ENCODE measurements around the gene TBC1D2B. TPM values are rescaled to one million over a fixed set of nuclear protein-coding genes. Genes with fewer than 3 reads are reported as not detected.

Gene TBC1D2B
- total and polyA plus RNA-seq, 2 of the 4 experiments (the other 2 are of a cell fraction) = 17.7 to 28.3 TPM

DNA sequence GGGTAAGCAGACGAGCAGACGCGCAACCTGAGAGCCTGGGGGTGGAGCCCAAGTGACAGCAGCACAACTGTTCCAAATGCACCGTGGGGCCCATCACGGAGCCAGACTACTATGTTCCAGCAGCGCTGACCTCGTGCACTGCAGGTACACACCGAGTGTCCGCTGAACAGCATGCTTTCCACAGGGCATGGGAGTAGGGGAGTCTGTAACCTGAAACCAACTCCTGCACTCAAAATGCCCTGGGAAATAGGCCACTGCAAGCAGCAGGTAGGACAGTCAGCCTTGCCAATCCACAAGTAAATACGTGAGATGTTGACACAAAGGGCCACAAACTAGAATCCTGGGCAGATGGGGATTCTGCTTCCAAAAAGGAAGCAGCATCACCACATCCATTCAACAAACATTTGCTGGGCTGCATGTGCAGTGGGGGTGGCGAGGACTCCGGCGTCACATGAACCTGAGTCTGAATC is 73.9 kb downstream of the TBC1D2B start:
- Histone ChIP-seq H2AK9ac (replicated peaks; ENCODE audit: low read depth, low read length, poor library complexity) (no peak overlapping the region), H3K79me1 (ENCODE audit: low read depth in 1 of 2, low read length in 2 of 2) (peaks cover 15 to 64% of the 10 kb centered on the region in 2 experiments; a peak in 3 of 4 replicates), H3K27me3 (ENCODE audit: control insufficient read depth, insufficient read depth, low read length) (no peaks in the 10 kb centered on the region), H2BK5ac (ENCODE audit: low read depth, low read length, poor library complexity, severe bottlenecking) (no peak overlapping the region), H3K9me3 (ENCODE audit: control insufficient read depth, insufficient read depth, low read length) (no peaks in the 10 kb centered on the region), H3K4me1 (ENCODE audit: control insufficient read depth, insufficient read depth, low read length) (peaks cover 18% of the 10 kb centered on the region), H3K9ac (ENCODE audit: low read depth, low read length) (no peak overlapping the region), H4K91ac (ENCODE audit: insufficient read depth, low read depth, low read length) (no peak overlapping the region), H3K27ac (ENCODE audit: insufficient read depth, low read length) (no peak overlapping the region), H2BK15ac (ENCODE audit: low read depth, low read length) (no peak overlapping the region), H3K4me2 (ENCODE audit: low read depth, low read length) (no peak overlapping the region), H3K36me3 (ENCODE audit: control insufficient read depth, insufficient read depth, low read length) (peaks cover 64% of the 10 kb centered on the region), H4K8ac (ENCODE audit: low read depth in 2 of 2, low read length in 2 of 2) (no peak overlapping the region), H2BK120ac (ENCODE audit: low read depth, low read length) (no peak overlapping the region), H2BK20ac (ENCODE audit: low read depth, low read length) (no peak overlapping the region), H3K56ac (ENCODE audit: extremely low read depth, insufficient read depth, low read length) (no peak overlapping the region), H2AK5ac (ENCODE audit: low read depth, low read length) (no peak overlapping the region), H3K23ac (ENCODE audit: low read depth, low read length) (no peak overlapping the region), H3K14ac (replicated peaks; ENCODE audit: low read depth, low read length) (no peak overlapping the region), H3K4ac (ENCODE audit: low read depth, low read length) (no peak overlapping the region), H3K4me3 (ENCODE audit: insufficient read depth, low read depth, low read length) (no peak overlapping the region), H4K20me1 (ENCODE audit: insufficient read depth, low read length) (peaks cover 54% of the 10 kb centered on the region), H2AFZ (replicated peaks; ENCODE audit: low read length, poor library complexity) (no peak overlapping the region), H3K18ac (ENCODE audit: low read depth, low read length) (no peak overlapping the region), H4K5ac (ENCODE audit: low read depth, low read length) (no peak overlapping the region), H3K9me1 (ENCODE audit: insufficient read depth, low read length) (peaks cover 14% of the 10 kb centered on the region)
- in situ Hi-C loops (cut with MboI; ENCODE audit: low sequenced_read_pairs) = no loop called here
- intact Hi-C loops (cut with micrococcal nuclease) = loop anchor here (2.0 kb wide), 1 partner anchor 105 kb away; no protein-coding TSS in a partner anchor
- TF ChIP-seq NFE2L2 (IDR thresholded peaks at IDR 0.05; ENCODE audit: low read depth, low read length) = no peak
- TF ChIP-seq BHLHE40 (IDR thresholded peaks at IDR 0.05; ENCODE audit: low read depth, low read length) = no peak
- no peak for TF ChIP-seq CEBPB (IDR thresholded peaks at IDR 0.05; ENCODE audit: low read depth, low read length)
- TF ChIP-seq MXI1 (IDR thresholded peaks at IDR 0.05; ENCODE audit: borderline replicate concordance, low read depth, low read length) = no peak
- TF ChIP-seq SMC3 (IDR thresholded peaks at IDR 0.05; ENCODE audit: low read depth, low read length) = no peak
- TF ChIP-seq, protein P1, sequence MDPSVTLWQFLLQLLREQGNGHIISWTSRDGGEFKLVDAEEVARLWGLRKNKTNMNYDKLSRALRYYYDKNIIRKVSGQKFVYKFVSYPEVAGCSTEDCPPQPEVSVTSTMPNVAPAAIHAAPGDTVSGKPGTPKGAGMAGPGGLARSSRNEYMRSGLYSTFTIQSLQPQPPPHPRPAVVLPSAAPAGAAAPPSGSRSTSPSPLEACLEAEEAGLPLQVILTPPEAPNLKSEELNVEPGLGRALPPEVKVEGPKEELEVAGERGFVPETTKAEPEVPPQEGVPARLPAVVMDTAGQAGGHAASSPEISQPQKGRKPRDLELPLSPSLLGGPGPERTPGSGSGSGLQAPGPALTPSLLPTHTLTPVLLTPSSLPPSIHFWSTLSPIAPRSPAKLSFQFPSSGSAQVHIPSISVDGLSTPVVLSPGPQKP (IDR thresholded peaks at IDR 0.05; ENCODE audit: borderline replicate concordance, low read depth, low read length) = no peak
- TF ChIP-seq MAZ (IDR thresholded peaks at IDR 0.05; ENCODE audit: borderline replicate concordance, low read depth, low read length) = no peak
- TF ChIP-seq CHD1 (IDR thresholded peaks at IDR 0.05; ENCODE audit: low read depth, low read length) = no peak
- no peak for TF ChIP-seq FOS (IDR thresholded peaks at IDR 0.05; ENCODE audit: low read depth, low read length)
- TF ChIP-seq, protein P2, sequence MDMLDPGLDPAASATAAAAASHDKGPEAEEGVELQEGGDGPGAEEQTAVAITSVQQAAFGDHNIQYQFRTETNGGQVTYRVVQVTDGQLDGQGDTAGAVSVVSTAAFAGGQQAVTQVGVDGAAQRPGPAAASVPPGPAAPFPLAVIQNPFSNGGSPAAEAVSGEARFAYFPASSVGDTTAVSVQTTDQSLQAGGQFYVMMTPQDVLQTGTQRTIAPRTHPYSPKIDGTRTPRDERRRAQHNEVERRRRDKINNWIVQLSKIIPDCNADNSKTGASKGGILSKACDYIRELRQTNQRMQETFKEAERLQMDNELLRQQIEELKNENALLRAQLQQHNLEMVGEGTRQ (IDR thresholded peaks at IDR 0.05; ENCODE audit: low read depth, low read length) = no peak
- TF ChIP-seq RFX5 (IDR thresholded peaks at IDR 0.05; ENCODE audit: low read depth, low read length) = no peak
- TF ChIP-seq, protein P3, sequence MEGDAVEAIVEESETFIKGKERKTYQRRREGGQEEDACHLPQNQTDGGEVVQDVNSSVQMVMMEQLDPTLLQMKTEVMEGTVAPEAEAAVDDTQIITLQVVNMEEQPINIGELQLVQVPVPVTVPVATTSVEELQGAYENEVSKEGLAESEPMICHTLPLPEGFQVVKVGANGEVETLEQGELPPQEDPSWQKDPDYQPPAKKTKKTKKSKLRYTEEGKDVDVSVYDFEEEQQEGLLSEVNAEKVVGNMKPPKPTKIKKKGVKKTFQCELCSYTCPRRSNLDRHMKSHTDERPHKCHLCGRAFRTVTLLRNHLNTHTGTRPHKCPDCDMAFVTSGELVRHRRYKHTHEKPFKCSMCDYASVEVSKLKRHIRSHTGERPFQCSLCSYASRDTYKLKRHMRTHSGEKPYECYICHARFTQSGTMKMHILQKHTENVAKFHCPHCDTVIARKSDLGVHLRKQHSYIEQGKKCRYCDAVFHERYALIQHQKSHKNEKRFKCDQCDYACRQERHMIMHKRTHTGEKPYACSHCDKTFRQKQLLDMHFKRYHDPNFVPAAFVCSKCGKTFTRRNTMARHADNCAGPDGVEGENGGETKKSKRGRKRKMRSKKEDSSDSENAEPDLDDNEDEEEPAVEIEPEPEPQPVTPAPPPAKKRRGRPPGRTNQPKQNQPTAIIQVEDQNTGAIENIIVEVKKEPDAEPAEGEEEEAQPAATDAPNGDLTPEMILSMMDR (conservative IDR thresholded peaks at IDR 0.05; ENCODE audit: low read depth, low read length) = no peak
- TF ChIP-seq RCOR1 (IDR thresholded peaks at IDR 0.05; ENCODE audit: insufficient replicate concordance, low read length) = no peak
- TF ChIP-seq RAD21 (IDR thresholded peaks at IDR 0.05; ENCODE audit: low read length) = no peak
- no peak for TF ChIP-seq MAFK (IDR thresholded peaks at IDR 0.05; ENCODE audit: low read depth, low read length)
- no peak for TF ChIP-seq POLR2A (IDR thresholded peaks at IDR 0.05; ENCODE audit: low read depth, low read length)
- BruUV-seq (replicated peaks) = no TSS peak
- dilution Hi-C loops (cut with HindIII; ENCODE audit: low sequenced_read_pairs, unreplicated experiment) = no loop called here
- 87% methylated on average over 6 of the region's 13 CpGs; no CpG with 5 or more reads in 1 of the 2 experiments for WGBS, 2 experiments (ENCODE audit: extremely low coverage in 2 of 2, insufficient read length in 1 of 2)
- ATAC-seq (ENCODE audit: low read depth) (no peak), DNase-seq (no peak)
- ChIA-PET POLR2A (ENCODE audit: unreplicated experiment) (no interaction called here), CTCF (no interaction called here)

Measured in IMR-90 (cell line).